BE2C (cell line): Measurements from ENCODE around the gene TMC8.

ENCODE experiments used
- DNase-seq: peaks from one replicate; pipeline ENCODE4 v3.0.0-alpha.2; 2020
- H3K27me3 ChIP-seq: fragments of 250-450 bp; sonication (Bioruptor Pico); 2 replicates; pipeline ENCODE4 v1.5.1; 2020; ENCODE audit warnings: mild to moderate bottlenecking
- H3K36me3 ChIP-seq: fragments of 250-450 bp; sonication (Bioruptor Pico); 2 replicates; pipeline ENCODE4 v1.5.1; 2020; ENCODE audit warnings: mild to moderate bottlenecking
- H3K4me1 ChIP-seq: fragments of 250-450 bp; sonication (Bioruptor Pico); 2 replicates; pipeline ENCODE4 v1.5.1; 2020
- H3K4me3 ChIP-seq: 2 replicates; pipeline ENCODE4 v1.5.1; 2011; ENCODE audit warnings: low read depth, low read length
- H3K9me3 ChIP-seq: fragments of 250-450 bp; sonication (Bioruptor Pico); 2 replicates; pipeline ENCODE4 v1.5.1; 2020
- TF ChIP-seq, protein P1 (sequence below): IDR thresholded peaks from 2 replicates; pipeline ENCODE4 v1.5.1; 2012; ENCODE audit warnings: mild to moderate bottlenecking, low read depth, low read length

TMC8 gene

DNA sequence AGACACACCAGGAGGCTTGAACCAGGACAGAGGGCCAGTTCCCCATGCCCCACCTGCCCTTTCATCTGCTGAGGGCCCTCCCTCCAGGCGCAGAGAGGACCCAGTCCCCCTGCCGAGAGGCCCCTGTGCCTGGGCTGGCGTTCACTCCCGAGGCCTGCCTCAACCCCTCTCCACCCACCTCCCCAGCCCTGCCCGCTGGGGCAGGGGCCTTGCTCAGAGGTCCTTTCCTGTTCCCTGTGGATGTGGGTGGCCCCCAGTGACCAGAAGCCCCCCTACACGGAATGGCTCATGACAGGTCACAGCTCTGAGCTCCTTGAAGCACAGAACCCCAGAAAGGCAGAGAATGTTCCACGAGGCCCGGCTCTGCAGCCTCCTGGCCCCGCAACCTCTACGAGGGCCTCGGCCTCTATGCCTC lies 8.8 kb upstream of the TMC8 start:
- Histone ChIP-seq H3K36me3 (no peaks in the 10 kb centered on the region; the same call in 1 of the 2 replicates), H3K27me3 (no peaks in the 10 kb centered on the region), H3K9me3 (no peaks in the 10 kb centered on the region), H3K4me1 (peaks cover 26% of the 10 kb centered on the region), H3K4me3 (no peak overlapping the region)
- no peak for DNase-seq
- TF ChIP-seq, protein P1, sequence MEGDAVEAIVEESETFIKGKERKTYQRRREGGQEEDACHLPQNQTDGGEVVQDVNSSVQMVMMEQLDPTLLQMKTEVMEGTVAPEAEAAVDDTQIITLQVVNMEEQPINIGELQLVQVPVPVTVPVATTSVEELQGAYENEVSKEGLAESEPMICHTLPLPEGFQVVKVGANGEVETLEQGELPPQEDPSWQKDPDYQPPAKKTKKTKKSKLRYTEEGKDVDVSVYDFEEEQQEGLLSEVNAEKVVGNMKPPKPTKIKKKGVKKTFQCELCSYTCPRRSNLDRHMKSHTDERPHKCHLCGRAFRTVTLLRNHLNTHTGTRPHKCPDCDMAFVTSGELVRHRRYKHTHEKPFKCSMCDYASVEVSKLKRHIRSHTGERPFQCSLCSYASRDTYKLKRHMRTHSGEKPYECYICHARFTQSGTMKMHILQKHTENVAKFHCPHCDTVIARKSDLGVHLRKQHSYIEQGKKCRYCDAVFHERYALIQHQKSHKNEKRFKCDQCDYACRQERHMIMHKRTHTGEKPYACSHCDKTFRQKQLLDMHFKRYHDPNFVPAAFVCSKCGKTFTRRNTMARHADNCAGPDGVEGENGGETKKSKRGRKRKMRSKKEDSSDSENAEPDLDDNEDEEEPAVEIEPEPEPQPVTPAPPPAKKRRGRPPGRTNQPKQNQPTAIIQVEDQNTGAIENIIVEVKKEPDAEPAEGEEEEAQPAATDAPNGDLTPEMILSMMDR: no peak

DNA sequence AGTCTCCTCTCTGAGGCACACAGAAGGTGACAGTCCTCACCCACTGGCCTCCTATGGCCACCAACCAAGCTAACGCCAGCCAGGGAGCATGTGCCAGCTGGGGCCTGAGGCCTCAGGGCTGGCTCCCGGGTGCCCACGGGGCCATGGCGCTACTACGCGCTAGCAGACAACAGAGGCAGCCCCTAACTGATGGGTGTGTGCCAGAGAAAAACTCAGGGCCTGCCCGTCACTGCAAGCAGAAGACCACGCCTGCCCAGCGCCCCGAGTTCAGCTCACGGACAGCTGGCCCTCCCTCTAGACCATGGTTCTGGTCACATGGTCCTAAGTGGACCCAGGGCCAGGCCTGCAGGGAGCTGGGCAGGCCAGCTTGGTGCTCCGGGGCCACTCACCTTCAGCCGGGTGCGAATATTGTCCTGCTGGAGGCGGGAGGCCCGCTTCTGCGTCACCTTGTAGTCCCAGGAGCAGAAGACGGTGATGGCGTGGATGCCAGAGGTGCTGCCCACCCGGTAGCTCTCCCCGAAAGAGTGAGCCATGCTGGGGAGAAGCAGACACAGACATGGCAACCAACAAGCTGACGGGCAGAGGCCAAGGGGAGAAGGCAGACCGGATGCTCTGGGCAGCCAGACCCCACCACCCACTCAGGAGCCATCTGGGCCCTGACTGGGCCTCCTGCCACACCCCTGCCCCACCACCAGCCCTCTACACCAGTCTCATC lies 8.2 kb upstream of the TMC8 start:
- Histone ChIP-seq H3K9me3 (no peaks in the 10 kb centered on the region), H3K4me1 (peaks cover 27% of the 10 kb centered on the region), H3K36me3 (no peaks in the 10 kb centered on the region; the same call in 1 of the 2 replicates), H3K4me3 (no peak overlapping the region), H3K27me3 (no peaks in the 10 kb centered on the region)
- TF ChIP-seq, protein P1: no peak
- no peak for DNase-seq

- H3K4me1 ChIP-seq: peaks cover 25% of the 10 kb centered on the region
- TF ChIP-seq, protein P1: no peak
- H3K36me3 ChIP-seq: no peaks in the 10 kb centered on the region; the same call in 1 of the 2 replicates
- H3K4me3 ChIP-seq: no peak overlapping the region
- H3K27me3 ChIP-seq: no peaks in the 10 kb centered on the region
- no peak for DNase-seq
- H3K9me3 ChIP-seq: no peaks in the 10 kb centered on the region
Measured at GRCh38 chr17:78122931-78123249, 7.7 kb upstream of the TMC8 start.

GRCh38 chr17:78123258-78123929 lies 7.2 kb upstream of the TMC8 start:
- peaks cover 24% of the 10 kb centered on the region for H3K4me1 ChIP-seq
- TF ChIP-seq, protein P1: no peak

GRCh38 chr17:78124081-78124835 lies 6.3 kb upstream of the TMC8 start:
- H3K9me3 ChIP-seq: no peaks in the 10 kb centered on the region
- H3K36me3 ChIP-seq: no peaks in the 10 kb centered on the region; the same call in 1 of the 2 replicates
- no peak overlapping the region for H3K4me3 ChIP-seq
- DNase-seq: no peak
- TF ChIP-seq, protein P1: no peak
- peaks cover 24% of the 10 kb centered on the region for H3K4me1 ChIP-seq
- no peaks in the 10 kb centered on the region for H3K27me3 ChIP-seq

More at GRCh38 chr17:78123258-78123929, 7.2 kb upstream of the TMC8 start:
- H3K27me3 ChIP-seq: no peaks in the 10 kb centered on the region
- no peaks in the 10 kb centered on the region for H3K9me3 ChIP-seq
- H3K4me3 ChIP-seq: no peak overlapping the region
- DNase-seq: no peak
- H3K36me3 ChIP-seq: no peaks in the 10 kb centered on the region; the same call in 1 of the 2 replicates

DNA sequence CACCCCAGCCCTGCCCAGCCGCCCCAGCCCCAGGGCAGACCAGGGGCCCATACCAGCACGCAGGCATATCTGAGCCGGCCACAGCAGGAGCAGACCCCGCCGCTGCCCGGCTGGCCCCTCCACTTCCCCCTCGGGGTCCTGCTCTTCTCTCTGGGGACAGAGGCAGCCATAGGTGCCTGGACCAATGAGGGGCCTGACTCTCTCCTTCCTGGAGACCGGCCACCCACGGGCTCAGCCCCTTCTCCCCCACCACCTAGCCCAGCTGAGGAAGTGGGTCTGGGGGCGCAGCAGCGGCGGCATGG lies 5.8 kb upstream of the TMC8 start:
- peaks cover 24% of the 10 kb centered on the region for H3K4me1 ChIP-seq
- no peaks in the 10 kb centered on the region for H3K27me3 ChIP-seq
- H3K4me3 ChIP-seq: no peak overlapping the region
- H3K9me3 ChIP-seq: no peaks in the 10 kb centered on the region
- H3K36me3 ChIP-seq: no peaks in the 10 kb centered on the region; the same call in 1 of the 2 replicates
- TF ChIP-seq, protein P1: no peak
- no peak for DNase-seq
